Stomach (tissue), 4 donors: ENCODE measurements around the gene ACTBL2.

Experiments
- POLR2A ChIP-seq, 4 donors: fragments of 450-650 bp; IDR thresholded peaks; one replicate each; pipeline ENCODE4 v1.6.1; 2016; ENCODE audit warnings: antibody characterized with exemption in 4 of 4, control low read depth in 2 of 4, mild to moderate bottlenecking in 1 of 4, moderate library complexity in 1 of 4
- TF ChIP-seq, protein P1 (sequence below), 7 experiments: fragments of 450-650 bp in 4 of 7; fragments of 200-600 bp in 3 of 7; sonication (generic) in 3 of 7; IDR thresholded peaks; one replicate each; pipeline ENCODE4 v1.5.1; 2016 to 2019; ENCODE audit warnings: antibody characterized with exemption in 7 of 7, control low read depth in 2 of 7, mild to moderate bottlenecking in 1 of 7

DNA sequence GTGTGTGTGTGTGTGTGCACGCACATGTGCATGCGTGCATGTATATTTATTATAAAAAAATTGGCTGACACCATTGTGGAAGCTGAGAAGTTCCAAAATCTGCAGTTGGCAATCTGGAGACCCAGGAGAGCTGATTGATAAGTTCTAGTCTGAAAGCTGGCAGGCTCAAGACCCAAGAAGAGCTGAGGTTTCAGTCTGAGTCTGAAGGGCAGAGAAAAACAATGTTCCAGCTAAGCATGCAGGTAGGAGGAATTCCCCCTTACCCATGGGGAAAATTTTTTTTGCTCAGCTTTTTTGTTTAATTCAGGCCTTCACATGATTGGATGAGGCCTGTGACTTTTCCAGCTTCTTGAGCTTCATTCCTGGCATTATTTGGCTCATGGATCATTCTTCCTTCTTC, 31.2 kb upstream of the ACTBL2 start:
- TF ChIP-seq, protein P1, sequence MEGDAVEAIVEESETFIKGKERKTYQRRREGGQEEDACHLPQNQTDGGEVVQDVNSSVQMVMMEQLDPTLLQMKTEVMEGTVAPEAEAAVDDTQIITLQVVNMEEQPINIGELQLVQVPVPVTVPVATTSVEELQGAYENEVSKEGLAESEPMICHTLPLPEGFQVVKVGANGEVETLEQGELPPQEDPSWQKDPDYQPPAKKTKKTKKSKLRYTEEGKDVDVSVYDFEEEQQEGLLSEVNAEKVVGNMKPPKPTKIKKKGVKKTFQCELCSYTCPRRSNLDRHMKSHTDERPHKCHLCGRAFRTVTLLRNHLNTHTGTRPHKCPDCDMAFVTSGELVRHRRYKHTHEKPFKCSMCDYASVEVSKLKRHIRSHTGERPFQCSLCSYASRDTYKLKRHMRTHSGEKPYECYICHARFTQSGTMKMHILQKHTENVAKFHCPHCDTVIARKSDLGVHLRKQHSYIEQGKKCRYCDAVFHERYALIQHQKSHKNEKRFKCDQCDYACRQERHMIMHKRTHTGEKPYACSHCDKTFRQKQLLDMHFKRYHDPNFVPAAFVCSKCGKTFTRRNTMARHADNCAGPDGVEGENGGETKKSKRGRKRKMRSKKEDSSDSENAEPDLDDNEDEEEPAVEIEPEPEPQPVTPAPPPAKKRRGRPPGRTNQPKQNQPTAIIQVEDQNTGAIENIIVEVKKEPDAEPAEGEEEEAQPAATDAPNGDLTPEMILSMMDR (IDR thresholded peaks at IDR 0.05) = no peak
- no peak for TF ChIP-seq POLR2A (IDR thresholded peaks at IDR 0.05)
